GM12878 (cell line): Measurements from ENCODE around the gene PTPRU. TPM values are rescaled to one million over a fixed set of nuclear protein-coding genes. Genes with fewer than 3 reads are reported as not detected.

Experiments
- ATAC-seq: fragments of 200-7000 bp; cut with Tn5 transposase; 3 replicates; pipeline ENCODE4 v1.9.1; 2020; ENCODE audit warnings: mild to moderate bottlenecking, moderate library complexity
- BruUV-seq: library from RNA; stranded (reverse); fragments of 400-500 nt; replicated peaks from 2 replicates; lab custom pipeline; 2021; lab: Mats Ljungman, UMichigan
- CTCF ChIA-PET: fragments of 300-600 bp; sonication (Branson Sonifier 250); formaldehyde crosslinking; extraction: SDS; loops from one replicate; lab custom pipeline; 2021; ENCODE audit warnings: inconsistent platforms; lab: Yijun Ruan, JAX
- POLR2A ChIA-PET: fragments of 350-600 bp; formaldehyde crosslinking; extraction: SDS; loops from one replicate; lab custom pipeline; 2021; ENCODE audit warnings: inconsistent platforms; lab: Charles Lee
- RAD21 ChIA-PET: fragments of 300-600 bp; sonication (Branson Sonifier 250); formaldehyde crosslinking; loops from one replicate; lab custom pipeline; 2023; ENCODE audit warnings: antibody characterized with exemption; ENCODE audit not compliant: unreplicated experiment; lab: Charles Lee
- SMC1A ChIA-PET: fragments of 300-600 bp; sonication (Branson Sonifier 250); formaldehyde crosslinking; loops from one replicate; lab custom pipeline; 2023; ENCODE audit not compliant: unreplicated experiment, uncharacterized antibody; lab: Charles Lee
- DNase-seq: peaks from one replicate; pipeline ENCODE4 v3.0.0-alpha.2; 2011; ENCODE audit warnings: low read depth, low spot score
- FAIRE-seq: peaks from 3 replicates; lab custom pipeline; 2011; peaks lifted over from hg19 to GRCh38; lab: Jason Lieb, UNC
- H2AFZ ChIP-seq: 2 replicates; pipeline ENCODE4 v1.6.0; 2011; ENCODE audit warnings: low read depth, low read length, control low read depth; ENCODE audit not compliant: control insufficient read depth
- H3K27ac ChIP-seq: 2 replicates; pipeline ENCODE4 v1.5.1; 2011; ENCODE audit warnings: control low read depth; ENCODE audit not compliant: control insufficient read depth, insufficient read depth
- H3K27me3 ChIP-seq, 2 experiments: replicated peaks in 1 of 2; 2 replicates each; pipeline versions ENCODE4 v1.6.0 to v1.6.1; 2011; ENCODE audit warnings: low read length in 1 of 2; ENCODE audit not compliant: control insufficient read depth in 2 of 2, insufficient read depth in 2 of 2
- H3K36me3 ChIP-seq, 2 experiments: 2 replicates each; pipeline ENCODE4 v1.5.1; 2011; ENCODE audit warnings: low read length in 1 of 2; ENCODE audit not compliant: control insufficient read depth in 2 of 2, insufficient read depth in 2 of 2
- H3K4me1 ChIP-seq: 2 replicates; pipeline ENCODE4 v1.6.1; 2011; ENCODE audit warnings: mild to moderate bottlenecking, low read length, moderate library complexity, mixed read lengths; ENCODE audit not compliant: control insufficient read depth, insufficient read depth
- H3K4me2 ChIP-seq: 2 replicates; pipeline ENCODE4 v1.6.0; 2011; ENCODE audit warnings: control low read depth; ENCODE audit not compliant: control insufficient read depth, insufficient read depth
- H3K4me3 ChIP-seq: fragments of 200-600 bp; sonication (generic); 2 replicates; pipeline ENCODE4 v1.5.1; 2016
- H3K79me2 ChIP-seq: 2 replicates; pipeline ENCODE4 v1.6.0; 2011; ENCODE audit warnings: low read length; ENCODE audit not compliant: control insufficient read depth, insufficient read depth
- H3K9ac ChIP-seq: 2 replicates; pipeline ENCODE4 v1.8.0; 2011; ENCODE audit warnings: low read length, control low read depth, mixed read lengths; ENCODE audit not compliant: control insufficient read depth, insufficient read depth
- H3K9me3 ChIP-seq: replicated peaks from 3 replicates; pipeline ENCODE4 v1.5.1; 2011; ENCODE audit warnings: mild to moderate bottlenecking, low read length; ENCODE audit not compliant: control insufficient read depth, insufficient read depth
- H4K20me1 ChIP-seq: 2 replicates; pipeline ENCODE4 v1.6.0; 2011; ENCODE audit not compliant: control insufficient read depth, insufficient read depth
- HDAC2 ChIP-seq: fragments of 200-600 bp; sonication (generic); IDR thresholded peaks from 2 replicates; pipeline ENCODE4 v1.6.1; 2017
- MTA2 ChIP-seq: fragments of 450-650 bp; IDR thresholded peaks from 2 replicates; pipeline ENCODE4 v1.6.1; 2016; ENCODE audit warnings: low read depth, mild to moderate bottlenecking, moderate library complexity
- RFX5 ChIP-seq: IDR thresholded peaks from 2 replicates; pipeline ENCODE4 v1.6.1; 2011; ENCODE audit warnings: low read depth, low read length, improper control_type of control experiment
- STAT1 ChIP-seq: fragments of 450-650 bp; conservative IDR thresholded peaks from 2 replicates; pipeline ENCODE4 v1.6.1; 2014; ENCODE audit warnings: antibody characterized with exemption, mild to moderate bottlenecking
- USF2 ChIP-seq: IDR thresholded peaks from 2 replicates; pipeline ENCODE4 v1.6.1; 2011; ENCODE audit warnings: low read depth, low read length, improper control_type of control experiment, borderline replicate concordance
- WGBS: methylation state at CpG from one replicate; pipeline ENCODE4 v1.1.6; 2016; ENCODE audit warnings: low lambda C conversion rate; ENCODE audit not compliant: insufficient replicate concordance, insufficient coverage; ENCODE audit errors: missing lambda C conversion rate; 5-methylcytosine and 5-hydroxymethylcytosine counted together
- in situ Hi-C: fragments of 300-500 bp; cut with MboI; formaldehyde crosslinking; loops from 9 replicates; pipeline ENCODE4 v1.14.3; 2018; ENCODE audit warnings: mixed read lengths
- intact Hi-C: fragments of 100-400 bp; cut with micrococcal nuclease; formaldehyde crosslinking; loops from one replicate; pipeline ENCODE4 v1.14.2; 2022; ENCODE audit not compliant: unreplicated experiment
- polyA plus RNA-seq, 11 experiments: library from polyadenylated mRNA; depleted of rRNA in 4 of 11; unstranded in 6 of 11; stranded (reverse) in 5 of 11; fragments of >200 nt; fragmentation: Nextera tagmentation in 4 of 11; fragmentation: Illumina TruSeq in 1 of 11; extraction: Ambion mirVana in 4 of 11; extraction: Trizol in 1 of 11; gene quantifications; 1 replicate in 1 of 11; 2 replicates in 10 of 11; pipeline versions ENCODE4 v1.2.1 to v1.2.3, GENCODE V29; 2011 to 2016; ENCODE audit warnings: inconsistent platforms in 2 of 11, missing spikeins in 2 of 11, low read depth in 1 of 11
- total RNA-seq, 4 experiments: library from RNA; depleted of rRNA in 3 of 4; stranded (reverse); fragments of >200 nt in 3 of 4; fragmentation: Illumina TruSeq in 1 of 4; extraction: Trizol in 1 of 4; gene quantifications; 2 replicates each; pipeline versions ENCODE4 v1.2.1 to v1.2.3, GENCODE V29; 2013 to 2021
- TF ChIP-seq, protein P1 (sequence below): IDR thresholded peaks from 2 replicates; pipeline ENCODE4 v1.6.1; 2012; ENCODE audit warnings: improper control_type of control experiment, low read depth, low read length; ENCODE audit not compliant: insufficient replicate concordance
- TF ChIP-seq, protein P2 (sequence below): fragments of 450-650 bp; IDR thresholded peaks from 2 replicates; pipeline ENCODE4 v1.6.1; 2018; ENCODE audit warnings: mild to moderate bottlenecking, low read depth, moderate library complexity; ENCODE audit not compliant: partially characterized antibody

The PTPRU gene
- total and polyA plus RNA-seq, 10 of the 15 experiments (the other 5 are each of a cell fraction or from before 2014, with no cell fraction given), result 0.04 to 2.5 (median 0.73) TPM

DNA sequence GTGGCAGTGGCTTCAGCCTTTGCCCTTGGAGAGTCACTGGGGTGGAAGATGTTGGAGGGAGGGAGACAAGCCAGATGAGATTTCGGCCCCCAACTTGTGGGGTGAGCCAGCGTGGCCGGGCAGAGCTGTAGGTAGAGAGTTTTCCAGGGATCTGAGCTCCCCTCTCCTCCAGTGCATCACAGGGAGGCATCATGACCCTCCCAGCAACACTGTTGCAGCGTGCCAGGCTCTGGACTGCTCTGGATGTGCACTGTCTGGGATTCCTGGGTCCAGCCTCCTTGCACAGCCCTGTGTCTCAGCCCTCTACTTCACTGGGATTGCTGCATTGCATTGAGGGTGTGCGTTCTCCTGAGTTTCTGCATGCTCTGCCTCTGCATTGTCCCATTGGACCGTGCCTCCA lies 8.9 kb downstream of the PTPRU start:
- 10% methylated on average over 6 of the region's 6 CpGs for WGBS
- H3K4me2 ChIP-seq, result no peak overlapping the region
- SMC1A ChIA-PET, result no interaction called here
- RAD21 ChIA-PET, result no interaction called here
- H3K9me3 ChIP-seq, result no peaks in the 10 kb centered on the region
- no peaks in the 10 kb centered on the region for H3K79me2 ChIP-seq
- POLR2A ChIA-PET, result no interaction called here
- no peak for TF ChIP-seq USF2
- TF ChIP-seq MTA2, result no peak
- TF ChIP-seq, protein P1, sequence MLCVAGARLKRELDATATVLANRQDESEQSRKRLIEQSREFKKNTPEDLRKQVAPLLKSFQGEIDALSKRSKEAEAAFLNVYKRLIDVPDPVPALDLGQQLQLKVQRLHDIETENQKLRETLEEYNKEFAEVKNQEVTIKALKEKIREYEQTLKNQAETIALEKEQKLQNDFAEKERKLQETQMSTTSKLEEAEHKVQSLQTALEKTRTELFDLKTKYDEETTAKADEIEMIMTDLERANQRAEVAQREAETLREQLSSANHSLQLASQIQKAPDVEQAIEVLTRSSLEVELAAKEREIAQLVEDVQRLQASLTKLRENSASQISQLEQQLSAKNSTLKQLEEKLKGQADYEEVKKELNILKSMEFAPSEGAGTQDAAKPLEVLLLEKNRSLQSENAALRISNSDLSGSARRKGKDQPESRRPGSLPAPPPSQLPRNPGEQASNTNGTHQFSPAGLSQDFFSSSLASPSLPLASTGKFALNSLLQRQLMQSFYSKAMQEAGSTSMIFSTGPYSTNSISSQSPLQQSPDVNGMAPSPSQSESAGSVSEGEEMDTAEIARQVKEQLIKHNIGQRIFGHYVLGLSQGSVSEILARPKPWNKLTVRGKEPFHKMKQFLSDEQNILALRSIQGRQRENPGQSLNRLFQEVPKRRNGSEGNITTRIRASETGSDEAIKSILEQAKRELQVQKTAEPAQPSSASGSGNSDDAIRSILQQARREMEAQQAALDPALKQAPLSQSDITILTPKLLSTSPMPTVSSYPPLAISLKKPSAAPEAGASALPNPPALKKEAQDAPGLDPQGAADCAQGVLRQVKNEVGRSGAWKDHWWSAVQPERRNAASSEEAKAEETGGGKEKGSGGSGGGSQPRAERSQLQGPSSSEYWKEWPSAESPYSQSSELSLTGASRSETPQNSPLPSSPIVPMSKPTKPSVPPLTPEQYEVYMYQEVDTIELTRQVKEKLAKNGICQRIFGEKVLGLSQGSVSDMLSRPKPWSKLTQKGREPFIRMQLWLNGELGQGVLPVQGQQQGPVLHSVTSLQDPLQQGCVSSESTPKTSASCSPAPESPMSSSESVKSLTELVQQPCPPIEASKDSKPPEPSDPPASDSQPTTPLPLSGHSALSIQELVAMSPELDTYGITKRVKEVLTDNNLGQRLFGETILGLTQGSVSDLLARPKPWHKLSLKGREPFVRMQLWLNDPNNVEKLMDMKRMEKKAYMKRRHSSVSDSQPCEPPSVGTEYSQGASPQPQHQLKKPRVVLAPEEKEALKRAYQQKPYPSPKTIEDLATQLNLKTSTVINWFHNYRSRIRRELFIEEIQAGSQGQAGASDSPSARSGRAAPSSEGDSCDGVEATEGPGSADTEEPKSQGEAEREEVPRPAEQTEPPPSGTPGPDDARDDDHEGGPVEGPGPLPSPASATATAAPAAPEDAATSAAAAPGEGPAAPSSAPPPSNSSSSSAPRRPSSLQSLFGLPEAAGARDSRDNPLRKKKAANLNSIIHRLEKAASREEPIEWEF, result no peak
- TF ChIP-seq, protein P2, sequence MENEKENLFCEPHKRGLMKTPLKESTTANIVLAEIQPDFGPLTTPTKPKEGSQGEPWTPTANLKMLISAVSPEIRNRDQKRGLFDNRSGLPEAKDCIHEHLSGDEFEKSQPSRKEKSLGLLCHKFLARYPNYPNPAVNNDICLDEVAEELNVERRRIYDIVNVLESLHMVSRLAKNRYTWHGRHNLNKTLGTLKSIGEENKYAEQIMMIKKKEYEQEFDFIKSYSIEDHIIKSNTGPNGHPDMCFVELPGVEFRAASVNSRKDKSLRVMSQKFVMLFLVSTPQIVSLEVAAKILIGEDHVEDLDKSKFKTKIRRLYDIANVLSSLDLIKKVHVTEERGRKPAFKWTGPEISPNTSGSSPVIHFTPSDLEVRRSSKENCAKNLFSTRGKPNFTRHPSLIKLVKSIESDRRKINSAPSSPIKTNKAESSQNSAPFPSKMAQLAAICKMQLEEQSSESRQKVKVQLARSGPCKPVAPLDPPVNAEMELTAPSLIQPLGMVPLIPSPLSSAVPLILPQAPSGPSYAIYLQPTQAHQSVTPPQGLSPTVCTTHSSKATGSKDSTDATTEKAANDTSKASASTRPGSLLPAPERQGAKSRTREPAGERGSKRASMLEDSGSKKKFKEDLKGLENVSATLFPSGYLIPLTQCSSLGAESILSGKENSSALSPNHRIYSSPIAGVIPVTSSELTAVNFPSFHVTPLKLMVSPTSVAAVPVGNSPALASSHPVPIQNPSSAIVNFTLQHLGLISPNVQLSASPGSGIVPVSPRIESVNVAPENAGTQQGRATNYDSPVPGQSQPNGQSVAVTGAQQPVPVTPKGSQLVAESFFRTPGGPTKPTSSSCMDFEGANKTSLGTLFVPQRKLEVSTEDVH, result no peak
- no peak for TF ChIP-seq STAT1
- no peak for TF ChIP-seq RFX5
- TF ChIP-seq HDAC2, result no peak
- TF ChIP-seq, all 136 proteins: peak for 0
- Histone ChIP-seq H2AFZ (no peak overlapping the region), H3K27me3 (peaks cover 0 to 2% of the 10 kb centered on the region in 2 experiments; a peak in 1 of 4 replicates), H4K20me1 (no peaks in the 10 kb centered on the region), H3K27ac (no peak overlapping the region), H3K4me3 (no peak overlapping the region), H3K9ac (no peak overlapping the region), H3K36me3 (no peaks in the 10 kb centered on the region), H3K4me1 (no peaks in the 10 kb centered on the region)
- FAIRE-seq (no peak), ATAC-seq (no peak), DNase-seq (no peak)
- in situ Hi-C loops, result loop anchor here (10.0 kb wide), 1 partner anchor 600 kb away; no protein-coding TSS in a partner anchor
- intact Hi-C loops, result no loop called here
- CTCF ChIA-PET, result interaction anchor here (0.5 kb wide), 1 partner anchor 363 kb away, joined by 3 read pairs; no protein-coding TSS in a partner anchor
- BruUV-seq, result no TSS peak
